ENCODE data around the gene ITPA. TPM values are rescaled to one million over a fixed set of nuclear protein-coding genes. Genes with fewer than 3 reads are reported as not detected.

The ITPA gene
- total RNA-seq, 6 experiments from 2014 or later, result 62.3 to 76.7 (median 70.2) TPM

DNA sequence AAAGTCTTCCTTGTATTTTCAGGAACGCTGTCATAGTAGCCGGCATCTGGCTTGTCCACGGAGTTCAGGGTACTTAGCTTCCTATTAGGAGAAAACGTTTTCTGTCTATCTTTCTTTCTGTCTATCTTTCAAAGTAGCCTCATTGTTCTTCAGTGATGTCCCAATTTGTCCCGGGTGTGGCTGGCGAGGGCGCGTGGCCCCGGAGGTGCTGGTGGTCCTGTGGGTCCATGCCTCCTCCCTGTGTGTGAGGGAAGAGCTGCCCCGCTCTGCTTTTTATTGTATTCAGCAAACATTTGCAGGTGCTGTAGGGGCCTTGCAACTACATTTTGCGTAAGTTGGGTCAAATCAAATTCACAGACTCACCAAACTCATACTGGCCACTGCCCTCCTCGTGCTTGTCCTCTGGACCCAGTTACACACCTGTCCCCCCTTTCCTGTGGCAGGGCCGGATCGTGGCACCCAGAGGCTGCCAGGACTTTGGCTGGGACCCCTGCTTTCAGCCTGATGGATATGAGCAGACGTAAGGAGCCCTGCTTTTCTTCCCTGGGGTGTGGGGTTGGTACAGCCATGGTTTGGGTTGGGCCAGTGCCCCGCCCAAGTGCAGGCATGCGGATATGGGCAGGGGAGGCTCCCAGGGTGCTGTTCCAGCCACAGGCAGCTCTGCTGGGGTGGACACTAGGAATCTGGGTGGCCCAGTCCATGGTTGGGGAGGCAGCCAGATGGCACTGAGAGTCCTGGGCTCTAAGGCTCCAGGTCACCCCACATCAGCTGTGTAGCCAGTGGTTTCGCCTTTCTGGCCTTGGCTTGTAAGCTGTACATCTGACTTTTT lies 12.3 kb downstream of the ITPA start:
- Mint-ChIP-seq H3K36me3 (ENCODE audit: low read depth) (peaks cover 10% of the 10 kb centered on the region; the same call in 1 of the 2 replicates), H3K4me3 (no peak overlapping the region), H3K27me3 (ENCODE audit: insufficient read depth) (no peaks in the 10 kb centered on the region; the same call in 1 of the 2 replicates), H3K27ac (no peak overlapping the region), H3K4me1 (ENCODE audit: low read depth) (peaks cover 5% of the 10 kb centered on the region; the same call in 1 of the 2 replicates), H3K9me3 (no peaks in the 10 kb centered on the region)
- DNase-seq, result no peak
- TF ChIP-seq, protein P1, sequence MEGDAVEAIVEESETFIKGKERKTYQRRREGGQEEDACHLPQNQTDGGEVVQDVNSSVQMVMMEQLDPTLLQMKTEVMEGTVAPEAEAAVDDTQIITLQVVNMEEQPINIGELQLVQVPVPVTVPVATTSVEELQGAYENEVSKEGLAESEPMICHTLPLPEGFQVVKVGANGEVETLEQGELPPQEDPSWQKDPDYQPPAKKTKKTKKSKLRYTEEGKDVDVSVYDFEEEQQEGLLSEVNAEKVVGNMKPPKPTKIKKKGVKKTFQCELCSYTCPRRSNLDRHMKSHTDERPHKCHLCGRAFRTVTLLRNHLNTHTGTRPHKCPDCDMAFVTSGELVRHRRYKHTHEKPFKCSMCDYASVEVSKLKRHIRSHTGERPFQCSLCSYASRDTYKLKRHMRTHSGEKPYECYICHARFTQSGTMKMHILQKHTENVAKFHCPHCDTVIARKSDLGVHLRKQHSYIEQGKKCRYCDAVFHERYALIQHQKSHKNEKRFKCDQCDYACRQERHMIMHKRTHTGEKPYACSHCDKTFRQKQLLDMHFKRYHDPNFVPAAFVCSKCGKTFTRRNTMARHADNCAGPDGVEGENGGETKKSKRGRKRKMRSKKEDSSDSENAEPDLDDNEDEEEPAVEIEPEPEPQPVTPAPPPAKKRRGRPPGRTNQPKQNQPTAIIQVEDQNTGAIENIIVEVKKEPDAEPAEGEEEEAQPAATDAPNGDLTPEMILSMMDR (IDR thresholded peaks at IDR 0.05), result no peak

DNA sequence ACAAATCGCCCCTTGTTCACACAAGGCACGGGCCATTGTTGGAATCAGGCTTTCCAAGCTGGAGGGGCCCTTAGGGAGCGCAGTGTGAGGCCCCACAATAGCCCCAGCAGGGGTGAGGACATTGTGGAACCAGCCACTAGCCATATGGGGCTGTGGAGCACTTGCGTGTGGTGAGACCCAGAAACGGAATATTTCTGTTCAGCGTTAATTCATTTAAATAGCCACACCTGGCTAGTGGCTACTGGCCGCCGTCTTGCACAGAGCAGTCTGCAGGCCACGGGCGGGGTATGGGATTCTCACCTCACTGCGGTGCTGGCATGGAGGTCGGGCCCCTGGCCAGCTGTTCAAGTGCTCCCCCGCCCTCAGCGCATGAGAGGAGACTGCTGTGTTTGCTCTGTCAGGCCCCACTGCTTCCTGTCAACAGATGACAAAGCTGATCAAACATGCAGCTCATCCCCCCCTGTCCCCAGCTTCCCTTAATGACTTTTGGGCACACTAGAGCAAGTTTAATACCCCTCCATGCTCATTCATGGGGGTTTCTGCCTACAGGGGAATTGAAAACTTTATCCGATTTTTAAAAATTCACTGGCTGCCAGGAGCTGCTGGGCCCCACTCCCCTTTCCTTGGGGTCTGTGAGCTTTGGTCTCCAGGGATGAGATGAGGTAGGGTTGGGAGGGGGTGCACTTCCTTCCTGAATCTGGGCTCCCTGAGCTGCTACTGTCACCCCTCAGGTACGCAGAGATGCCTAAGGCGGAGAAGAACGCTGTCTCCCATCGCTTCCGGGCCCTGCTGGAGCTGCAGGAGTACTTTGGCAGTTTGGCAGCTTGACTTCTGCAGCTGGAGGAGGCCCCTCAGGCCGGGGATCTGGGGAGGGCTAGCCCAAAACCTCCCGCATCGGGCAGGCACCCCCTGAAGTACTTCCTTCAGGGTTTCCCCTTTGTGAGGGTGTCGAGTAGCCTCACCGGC lies 13.6 kb downstream of the ITPA start:
- DNase-seq, result no peak
- peaks cover 2% of the 10 kb centered on the region; the same call in 1 of the 2 replicates for H3K27me3 Mint-ChIP-seq (ENCODE audit: insufficient read depth)
- no peak overlapping the region for H3K27ac Mint-ChIP-seq
- H3K4me3 Mint-ChIP-seq, result no peak overlapping the region
- TF ChIP-seq, protein P1 (IDR thresholded peaks at IDR 0.05), result no peak
- peaks cover 11% of the 10 kb centered on the region; the same call in 1 of the 2 replicates for H3K4me1 Mint-ChIP-seq (ENCODE audit: low read depth)
- H3K36me3 Mint-ChIP-seq (ENCODE audit: low read depth), result peaks cover 10% of the 10 kb centered on the region; the same call in 1 of the 2 replicates
- H3K9me3 Mint-ChIP-seq, result no peaks in the 10 kb centered on the region

DNA sequence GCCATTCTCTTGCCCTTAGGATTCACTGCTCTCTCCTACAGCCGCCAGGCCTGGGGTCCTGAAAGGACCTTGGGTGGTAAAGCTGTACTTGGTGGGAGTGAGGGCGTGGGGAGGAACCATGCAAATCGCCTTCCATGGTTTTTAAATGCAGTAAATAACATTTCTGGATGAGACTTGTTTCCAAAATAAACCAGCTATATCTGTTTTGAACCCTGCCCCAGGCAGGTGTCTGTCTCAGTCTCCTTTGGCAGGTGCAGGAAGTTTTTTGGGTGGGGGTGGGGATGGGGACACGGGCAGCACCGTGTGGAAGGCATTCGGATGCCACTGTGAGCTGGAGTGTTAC lies 14.3 kb downstream of the ITPA start:
- H3K4me1 Mint-ChIP-seq (ENCODE audit: low read depth), result peaks cover 11% of the 10 kb centered on the region; the same call in 1 of the 2 replicates
- no peak for DNase-seq
- H3K4me3 Mint-ChIP-seq, result no peak overlapping the region
- peaks cover 10% of the 10 kb centered on the region; the same call in 1 of the 2 replicates for H3K36me3 Mint-ChIP-seq (ENCODE audit: low read depth)
- H3K9me3 Mint-ChIP-seq, result no peaks in the 10 kb centered on the region
- peaks cover 2% of the 10 kb centered on the region; the same call in 1 of the 2 replicates for H3K27me3 Mint-ChIP-seq (ENCODE audit: insufficient read depth)
- TF ChIP-seq, protein P1 (IDR thresholded peaks at IDR 0.05), result no peak
- H3K27ac Mint-ChIP-seq, result no peak overlapping the region

DNA sequence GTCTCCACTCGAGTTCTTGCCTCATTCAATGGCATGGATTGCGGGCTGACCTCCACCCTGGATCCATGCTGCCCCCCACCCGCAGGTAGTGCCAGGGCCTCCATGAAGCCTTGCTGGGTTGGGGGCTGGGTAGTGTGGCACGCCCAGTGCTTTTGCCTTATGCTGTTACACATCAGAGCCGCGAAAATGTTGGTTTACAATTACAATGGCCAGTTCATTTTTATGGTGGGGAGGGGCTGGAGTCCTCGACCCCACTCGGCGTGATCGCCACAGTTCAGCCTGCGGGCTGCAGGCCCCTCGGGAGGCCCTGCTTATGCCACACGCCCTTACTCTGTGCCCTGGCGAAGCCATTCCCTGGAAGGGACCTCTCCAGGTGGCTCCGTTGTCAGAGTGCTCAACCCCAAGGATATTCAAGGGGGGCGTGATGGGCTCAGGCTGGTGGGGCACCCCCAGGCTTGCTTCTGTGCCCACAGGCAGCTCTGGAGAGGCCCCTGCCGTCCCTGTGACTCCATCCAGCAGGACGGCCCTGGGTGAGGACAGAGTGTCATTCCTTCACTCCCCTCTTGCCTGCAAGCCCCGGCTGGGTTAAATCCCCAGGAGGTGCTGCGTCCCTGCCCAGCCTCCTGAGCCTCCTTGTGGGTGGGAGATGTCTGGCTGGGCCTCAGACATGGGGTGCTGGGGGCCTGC lies 14.8 kb downstream of the ITPA start:
- TF ChIP-seq, protein P1 (IDR thresholded peaks at IDR 0.05), result no peak
- Mint-ChIP-seq H3K9me3 (no peaks in the 10 kb centered on the region), H3K4me1 (ENCODE audit: low read depth) (peaks cover 11% of the 10 kb centered on the region; the same call in 1 of the 2 replicates), H3K4me3 (no peak overlapping the region), H3K27me3 (ENCODE audit: insufficient read depth) (peaks cover 2% of the 10 kb centered on the region; the same call in 1 of the 2 replicates), H3K27ac (no peak overlapping the region), H3K36me3 (ENCODE audit: low read depth) (peaks cover 10% of the 10 kb centered on the region; the same call in 1 of the 2 replicates)
- DNase-seq, result no peak
